ENCODE data around the gene ARHGEF12.

The ARHGEF12 gene

GRCh38 chr11:120403966-120404365, 67.8 kb downstream of the ARHGEF12 start:
- H3K27me3 ChIP-seq (ENCODE audit: insufficient read depth, low read length, poor library complexity) = no peaks in the 10 kb centered on the region
- H3K18ac ChIP-seq (ENCODE audit: low read length) = no peak overlapping the region
- H3K56ac ChIP-seq (ENCODE audit: low read length) = no peak overlapping the region
- H3K4me1 ChIP-seq (ENCODE audit: control insufficient read depth, low read depth, low read length) = peaks cover 7% of the 10 kb centered on the region
- H3K9ac ChIP-seq (ENCODE audit: low read length) = no peak overlapping the region
- no peak overlapping the region for H2BK15ac ChIP-seq (replicated peaks; ENCODE audit: low read depth)
- H3K4me3 ChIP-seq (ENCODE audit: low read length) = no peak overlapping the region
- DNase-seq = no peak
- H4K8ac ChIP-seq (ENCODE audit: low read depth, low read length) = no peak overlapping the region
- no peak overlapping the region for H2BK5ac ChIP-seq (ENCODE audit: low read length)
- H2BK120ac ChIP-seq (ENCODE audit: low read depth, low read length) = no peak overlapping the region
- no peak overlapping the region for H4K5ac ChIP-seq (ENCODE audit: low read length)
- no peak overlapping the region for H3K4me2 ChIP-seq (ENCODE audit: low read length)
- H3K79me2 ChIP-seq (ENCODE audit: control insufficient read depth, insufficient read depth, low read length) = peaks cover 3% of the 10 kb centered on the region
- H3K79me1 ChIP-seq (ENCODE audit: low read length) = peaks cover 2% of the 10 kb centered on the region
- H2AK5ac ChIP-seq (ENCODE audit: low read length) = no peak overlapping the region
- H3K4ac ChIP-seq (ENCODE audit: low read depth, low read length) = no peak overlapping the region
- H3K36me3 ChIP-seq (ENCODE audit: control insufficient read depth, insufficient read depth, low read length) = no peaks in the 10 kb centered on the region
- no peak overlapping the region for H3K23ac ChIP-seq (ENCODE audit: low read length)
- H3K27ac ChIP-seq (ENCODE audit: low read depth, low read length) = no peak overlapping the region

GRCh38 chr11:120404495-120404894, 68.3 kb downstream of the ARHGEF12 start:
- Histone ChIP-seq H3K27ac (ENCODE audit: low read depth, low read length) (no peak overlapping the region), H3K79me2 (ENCODE audit: control insufficient read depth, insufficient read depth, low read length) (peaks cover 3% of the 10 kb centered on the region), H3K56ac (ENCODE audit: low read length) (no peak overlapping the region), H3K4me1 (ENCODE audit: control insufficient read depth, low read depth, low read length) (peaks cover 7% of the 10 kb centered on the region), H2BK5ac (ENCODE audit: low read length) (no peak overlapping the region), H3K36me3 (ENCODE audit: control insufficient read depth, insufficient read depth, low read length) (no peaks in the 10 kb centered on the region), H3K9ac (ENCODE audit: low read length) (no peak overlapping the region), H3K4ac (ENCODE audit: low read depth, low read length) (no peak overlapping the region), H2BK120ac (ENCODE audit: low read depth, low read length) (no peak overlapping the region), H2AK5ac (ENCODE audit: low read length) (no peak overlapping the region), H3K79me1 (ENCODE audit: low read length) (peaks cover 2% of the 10 kb centered on the region), H4K5ac (ENCODE audit: low read length) (no peak overlapping the region), H3K27me3 (ENCODE audit: insufficient read depth, low read length, poor library complexity) (no peaks in the 10 kb centered on the region), H3K23ac (ENCODE audit: low read length) (no peak overlapping the region), H4K8ac (ENCODE audit: low read depth, low read length) (no peak overlapping the region), H3K18ac (ENCODE audit: low read length) (no peak overlapping the region), H3K4me2 (ENCODE audit: low read length) (no peak overlapping the region), H2BK15ac (replicated peaks; ENCODE audit: low read depth) (no peak overlapping the region), H3K4me3 (ENCODE audit: low read length) (no peak overlapping the region)
- WGBS (ENCODE audit: extremely low coverage, insufficient coverage, low lambda C conversion rate) = no CpG with 5 or more reads among the region's 6 CpGs
- DNase-seq = peak; percentile 80

- Histone ChIP-seq H3K27me3 (ENCODE audit: insufficient read depth, low read length, poor library complexity) (no peaks in the 10 kb centered on the region), H3K18ac (ENCODE audit: low read length) (no peak overlapping the region), H4K8ac (ENCODE audit: low read depth, low read length) (no peak overlapping the region), H2AK5ac (ENCODE audit: low read length) (no peak overlapping the region), H3K4me2 (ENCODE audit: low read length) (no peak overlapping the region), H3K79me2 (ENCODE audit: control insufficient read depth, insufficient read depth, low read length) (no peaks in the 10 kb centered on the region), H3K79me1 (ENCODE audit: low read length) (peaks cover 1% of the 10 kb centered on the region), H2BK15ac (replicated peaks; ENCODE audit: low read depth) (no peak overlapping the region), H3K23ac (ENCODE audit: low read length) (no peak overlapping the region), H3K36me3 (ENCODE audit: control insufficient read depth, insufficient read depth, low read length) (no peaks in the 10 kb centered on the region), H3K4me3 (ENCODE audit: low read length) (no peak overlapping the region), H4K5ac (ENCODE audit: low read length) (no peak overlapping the region), H3K4ac (ENCODE audit: low read depth, low read length) (no peak overlapping the region), H2BK5ac (ENCODE audit: low read length) (no peak overlapping the region), H3K56ac (ENCODE audit: low read length) (no peak overlapping the region), H3K27ac (ENCODE audit: low read depth, low read length) (no peak overlapping the region), H2BK120ac (ENCODE audit: low read depth, low read length) (no peak overlapping the region), H3K9ac (ENCODE audit: low read length) (no peak overlapping the region), H3K4me1 (ENCODE audit: control insufficient read depth, low read depth, low read length) (peaks cover 1% of the 10 kb centered on the region)
- no CpG with 5 or more reads among the region's 5 CpGs for WGBS (ENCODE audit: extremely low coverage, insufficient coverage, low lambda C conversion rate)
- no peak for DNase-seq
Observed at GRCh38 chr11:120409655-120410054, 73.4 kb downstream of the ARHGEF12 start.

- DNase-seq = no peak
- no peak overlapping the region for H4K8ac ChIP-seq (ENCODE audit: low read depth, low read length)
- H3K79me2 ChIP-seq (ENCODE audit: control insufficient read depth, insufficient read depth, low read length) = no peaks in the 10 kb centered on the region
- H3K79me1 ChIP-seq (ENCODE audit: low read length) = no peaks in the 10 kb centered on the region
- H3K4me1 ChIP-seq (ENCODE audit: control insufficient read depth, low read depth, low read length) = no peaks in the 10 kb centered on the region
- H2AK5ac ChIP-seq (ENCODE audit: low read length) = no peak overlapping the region
- H3K56ac ChIP-seq (ENCODE audit: low read length) = no peak overlapping the region
- no peak overlapping the region for H3K23ac ChIP-seq (ENCODE audit: low read length)
- H3K36me3 ChIP-seq (ENCODE audit: control insufficient read depth, insufficient read depth, low read length) = no peaks in the 10 kb centered on the region
- no peak overlapping the region for H3K18ac ChIP-seq (ENCODE audit: low read length)
- no peaks in the 10 kb centered on the region for H3K27me3 ChIP-seq (ENCODE audit: insufficient read depth, low read length, poor library complexity)
- no peak overlapping the region for H4K5ac ChIP-seq (ENCODE audit: low read length)
- H3K4ac ChIP-seq (ENCODE audit: low read depth, low read length) = no peak overlapping the region
- H3K4me2 ChIP-seq (ENCODE audit: low read length) = no peak overlapping the region
- no peak overlapping the region for H2BK15ac ChIP-seq (replicated peaks; ENCODE audit: low read depth)
- H3K4me3 ChIP-seq (ENCODE audit: low read length) = no peak overlapping the region
- no CpG with 5 or more reads among the region's 8 CpGs for WGBS (ENCODE audit: extremely low coverage, insufficient coverage, low lambda C conversion rate)
- H2BK120ac ChIP-seq (ENCODE audit: low read depth, low read length) = no peak overlapping the region
- H3K9ac ChIP-seq (ENCODE audit: low read length) = no peak overlapping the region
- H3K27ac ChIP-seq (ENCODE audit: low read depth, low read length) = no peak overlapping the region
- no peak overlapping the region for H2BK5ac ChIP-seq (ENCODE audit: low read length)
Observed at GRCh38 chr11:120410622-120411380, 74.6 kb downstream of the ARHGEF12 start.

- Histone ChIP-seq H3K56ac (ENCODE audit: low read length) (no peak overlapping the region), H3K4ac (ENCODE audit: low read depth, low read length) (no peak overlapping the region), H4K8ac (ENCODE audit: low read depth, low read length) (no peak overlapping the region), H4K5ac (ENCODE audit: low read length) (no peak overlapping the region), H3K79me1 (ENCODE audit: low read length) (no peaks in the 10 kb centered on the region), H3K79me2 (ENCODE audit: control insufficient read depth, insufficient read depth, low read length) (no peaks in the 10 kb centered on the region), H3K4me2 (ENCODE audit: low read length) (no peak overlapping the region), H2BK120ac (ENCODE audit: low read depth, low read length) (no peak overlapping the region), H3K9ac (ENCODE audit: low read length) (no peak overlapping the region), H2BK5ac (ENCODE audit: low read length) (no peak overlapping the region), H3K18ac (ENCODE audit: low read length) (no peak overlapping the region), H3K27me3 (ENCODE audit: insufficient read depth, low read length, poor library complexity) (no peaks in the 10 kb centered on the region), H3K36me3 (ENCODE audit: control insufficient read depth, insufficient read depth, low read length) (no peaks in the 10 kb centered on the region), H2AK5ac (ENCODE audit: low read length) (no peak overlapping the region), H3K23ac (ENCODE audit: low read length) (no peak overlapping the region), H3K4me3 (ENCODE audit: low read length) (no peak overlapping the region), H3K4me1 (ENCODE audit: control insufficient read depth, low read depth, low read length) (no peaks in the 10 kb centered on the region), H2BK15ac (replicated peaks; ENCODE audit: low read depth) (no peak overlapping the region), H3K27ac (ENCODE audit: low read depth, low read length) (no peak overlapping the region)
- DNase-seq = no peak
Observed at GRCh38 chr11:120413480-120413879, 77.3 kb downstream of the ARHGEF12 start.

GRCh38 chr11:120420572-120420971, 84.4 kb downstream of the ARHGEF12 start:
- H2BK5ac ChIP-seq (ENCODE audit: low read length) = no peak overlapping the region
- no peaks in the 10 kb centered on the region for H3K36me3 ChIP-seq (ENCODE audit: control insufficient read depth, insufficient read depth, low read length)
- no peak overlapping the region for H3K18ac ChIP-seq (ENCODE audit: low read length)
- no peak overlapping the region for H3K4ac ChIP-seq (ENCODE audit: low read depth, low read length)
- H4K8ac ChIP-seq (ENCODE audit: low read depth, low read length) = no peak overlapping the region
- no peak overlapping the region for H3K27ac ChIP-seq (ENCODE audit: low read depth, low read length)
- H3K9ac ChIP-seq (ENCODE audit: low read length) = no peak overlapping the region
- no peak overlapping the region for H2BK120ac ChIP-seq (ENCODE audit: low read depth, low read length)
- H3K23ac ChIP-seq (ENCODE audit: low read length) = no peak overlapping the region
- H2AK5ac ChIP-seq (ENCODE audit: low read length) = no peak overlapping the region
- H3K79me1 ChIP-seq (ENCODE audit: low read length) = no peaks in the 10 kb centered on the region
- H3K4me1 ChIP-seq (ENCODE audit: control insufficient read depth, low read depth, low read length) = no peaks in the 10 kb centered on the region
- no peak overlapping the region for H3K4me2 ChIP-seq (ENCODE audit: low read length)
- H3K56ac ChIP-seq (ENCODE audit: low read length) = no peak overlapping the region
- no peak overlapping the region for H2BK15ac ChIP-seq (replicated peaks; ENCODE audit: low read depth)
- H3K79me2 ChIP-seq (ENCODE audit: control insufficient read depth, insufficient read depth, low read length) = no peaks in the 10 kb centered on the region
- no peaks in the 10 kb centered on the region for H3K27me3 ChIP-seq (ENCODE audit: insufficient read depth, low read length, poor library complexity)
- no CpG with 5 or more reads among the region's 4 CpGs for WGBS (ENCODE audit: extremely low coverage, insufficient coverage, low lambda C conversion rate)
- H3K4me3 ChIP-seq (ENCODE audit: low read length) = no peak overlapping the region
- H4K5ac ChIP-seq (ENCODE audit: low read length) = no peak overlapping the region
- no peak for DNase-seq

Data from mesendoderm (in vitro differentiated cells).